NB4 (cell line): ENCODE results near the gene KCNN4.

Source experiments
- POLR2A ChIP-seq: IDR thresholded peaks from 2 replicates; pipeline ENCODE4 v1.6.1; 2011; ENCODE audit warnings: mild to moderate bottlenecking; ENCODE audit not compliant: insufficient read length; ENCODE audit errors: extremely low read depth
- TF ChIP-seq, protein P1 (sequence below): IDR thresholded peaks from one replicate; pipeline ENCODE4 v1.5.1; 2012; ENCODE audit warnings: low read depth, low read length

DNA sequence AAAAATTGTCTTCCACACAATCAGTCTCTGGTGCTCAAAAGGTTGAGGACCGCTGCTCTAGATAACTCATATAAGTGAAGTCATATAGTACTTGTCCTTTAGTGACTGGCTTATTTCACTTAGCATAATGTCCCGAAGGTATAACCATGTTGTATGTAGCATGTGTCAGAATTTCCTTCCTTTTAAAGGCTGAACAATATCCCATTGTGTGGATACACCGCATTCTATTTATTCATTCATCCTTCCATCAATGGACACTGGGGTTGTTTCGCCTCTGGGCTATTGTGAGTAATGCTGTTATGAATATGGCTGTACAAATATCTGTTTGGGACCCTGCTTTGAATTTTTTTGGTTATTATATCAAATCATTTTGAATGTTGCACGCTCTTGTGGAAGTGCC lies 26.1 kb upstream of the KCNN4 start:
- TF ChIP-seq, protein P1, sequence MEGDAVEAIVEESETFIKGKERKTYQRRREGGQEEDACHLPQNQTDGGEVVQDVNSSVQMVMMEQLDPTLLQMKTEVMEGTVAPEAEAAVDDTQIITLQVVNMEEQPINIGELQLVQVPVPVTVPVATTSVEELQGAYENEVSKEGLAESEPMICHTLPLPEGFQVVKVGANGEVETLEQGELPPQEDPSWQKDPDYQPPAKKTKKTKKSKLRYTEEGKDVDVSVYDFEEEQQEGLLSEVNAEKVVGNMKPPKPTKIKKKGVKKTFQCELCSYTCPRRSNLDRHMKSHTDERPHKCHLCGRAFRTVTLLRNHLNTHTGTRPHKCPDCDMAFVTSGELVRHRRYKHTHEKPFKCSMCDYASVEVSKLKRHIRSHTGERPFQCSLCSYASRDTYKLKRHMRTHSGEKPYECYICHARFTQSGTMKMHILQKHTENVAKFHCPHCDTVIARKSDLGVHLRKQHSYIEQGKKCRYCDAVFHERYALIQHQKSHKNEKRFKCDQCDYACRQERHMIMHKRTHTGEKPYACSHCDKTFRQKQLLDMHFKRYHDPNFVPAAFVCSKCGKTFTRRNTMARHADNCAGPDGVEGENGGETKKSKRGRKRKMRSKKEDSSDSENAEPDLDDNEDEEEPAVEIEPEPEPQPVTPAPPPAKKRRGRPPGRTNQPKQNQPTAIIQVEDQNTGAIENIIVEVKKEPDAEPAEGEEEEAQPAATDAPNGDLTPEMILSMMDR = no peak
- TF ChIP-seq POLR2A = no peak
